SK-N-SH (cell line): ENCODE measurements around the gene MYO1D. TPM values are rescaled to one million over a fixed set of nuclear protein-coding genes. Genes with fewer than 3 reads are reported as not detected.
A peak's percentile ranks its signal among the peaks of the same experiment; 100 is the strongest.

Experiments used
- CTCF ChIA-PET: fragments of 300-600, 350-600 bp; formaldehyde crosslinking; extraction: SDS; loops from one replicate; lab custom pipeline; 2021; lab: Yijun Ruan, JAX
- POLR2A ChIA-PET: fragments of 350-600 bp; sonication (Branson Sonifier 250); formaldehyde crosslinking; extraction: SDS; loops from one replicate; lab custom pipeline; 2020; ENCODE audit warnings: antibody characterized with exemption, inconsistent platforms; lab: Yijun Ruan, JAX
- DNase-seq: peaks from one replicate; pipeline ENCODE4 v3.0.0; 2012
- H2AFZ ChIP-seq: fragments of 200-600 bp; sonication (generic); 2 replicates; pipeline ENCODE4 v1.8.1; 2016; ENCODE audit warnings: antibody characterized with exemption, mild to moderate bottlenecking, low read depth
- H3F3A ChIP-seq: fragments of 200-600 bp; sonication (generic); replicated peaks from 2 replicates; pipeline ENCODE3; 2016; ENCODE audit warnings: antibody characterized with exemption, mild to moderate bottlenecking; ENCODE audit not compliant: insufficient read depth
- H3K27ac ChIP-seq, 2 experiments: fragments of 200-500 bp in 1 of 2; fragments of 200-600 bp in 1 of 2; sonication (Bioruptor generic) in 1 of 2; sonication (generic), shearing (Covaris generic) in 1 of 2; 2 replicates each; pipeline versions ENCODE4 v1.5.1 to v1.6.1; 2014 to 2016; ENCODE audit warnings: low read depth in 2 of 2, inconsistent platforms in 1 of 2, low read length in 1 of 2, mild to moderate bottlenecking in 1 of 2, mixed read lengths in 1 of 2
- H3K27me3 ChIP-seq: fragments of 200-600 bp; sonication (generic), shearing (Covaris generic); 2 replicates; pipeline ENCODE4 v1.6.1; 2016; ENCODE audit warnings: mixed run types; ENCODE audit not compliant: insufficient read depth
- H3K36me3 ChIP-seq, 2 experiments: fragments of 200-500 bp in 1 of 2; fragments of 200-600 bp in 1 of 2; sonication (Bioruptor generic) in 1 of 2; sonication (generic) in 1 of 2; replicated peaks in 1 of 2; 2 replicates each; pipeline versions ENCODE3 to v1.5.1; 2014 to 2016; ENCODE audit warnings: low read length in 1 of 2, mild to moderate bottlenecking in 1 of 2; ENCODE audit not compliant: insufficient read depth in 2 of 2, control insufficient read depth in 1 of 2
- H3K4me1 ChIP-seq, 2 experiments: fragments of 200-500 bp in 1 of 2; fragments of 200-600 bp in 1 of 2; sonication (Bioruptor generic) in 1 of 2; sonication (generic), shearing (Covaris generic) in 1 of 2; 2 replicates each; pipeline versions ENCODE4 v1.5.1 to v1.6.1; 2014 to 2016; ENCODE audit warnings: low read depth in 1 of 2, low read length in 1 of 2, mixed run types in 1 of 2; ENCODE audit not compliant: insufficient read depth in 2 of 2, control insufficient read depth in 1 of 2
- H3K4me2 ChIP-seq: fragments of 200-600 bp; sonication (generic), shearing (Covaris generic); 2 replicates; pipeline ENCODE4 v1.6.1; 2017; ENCODE audit warnings: mixed run types
- H3K4me3 ChIP-seq, 2 experiments: fragments of 200-500 bp in 1 of 2; fragments of 200-600 bp in 1 of 2; sonication (Bioruptor generic) in 1 of 2; sonication (generic), shearing (Covaris generic) in 1 of 2; 2 replicates each; pipeline versions ENCODE4 v1.5.1 to v1.8.1; 2014 to 2016; ENCODE audit warnings: low read depth in 2 of 2, inconsistent platforms in 1 of 2, low read length in 1 of 2, mild to moderate bottlenecking in 1 of 2, mixed read lengths in 1 of 2, moderate library complexity in 1 of 2
- H3K79me2 ChIP-seq: fragments of 200-600 bp; sonication (generic); 2 replicates; pipeline ENCODE4 v1.8.1; 2017; ENCODE audit warnings: mild to moderate bottlenecking; ENCODE audit not compliant: insufficient read depth
- H3K9ac ChIP-seq: fragments of 200-600 bp; sonication (generic); 2 replicates; pipeline ENCODE4 v1.6.1; 2017; ENCODE audit warnings: mixed run types
- H3K9me2 ChIP-seq: fragments of 200-600 bp; sonication (generic); 2 replicates; pipeline ENCODE4 v1.6.1; 2017; ENCODE audit warnings: mixed run types
- H3K9me3 ChIP-seq: fragments of 200-600 bp; sonication (generic); 2 replicates; pipeline ENCODE4 v1.6.1; 2017; ENCODE audit warnings: mixed run types, mild to moderate bottlenecking, moderate library complexity
- H4K20me1 ChIP-seq: fragments of 200-600 bp; sonication (generic); 2 replicates; pipeline ENCODE4 v1.6.1; 2017; ENCODE audit warnings: mild to moderate bottlenecking, mixed run types; ENCODE audit not compliant: insufficient read depth
- CTCF ChIP-seq: fragments of 200-600 bp; sonication (generic); IDR thresholded peaks from 2 replicates; pipeline ENCODE4 v1.6.1; 2017; ENCODE audit warnings: antibody characterized with exemption, mild to moderate bottlenecking, moderate library complexity
- ELF1 ChIP-seq: IDR thresholded peaks from 2 replicates; pipeline ENCODE4 v1.4.0; 2012
- EZH2phosphoT487 ChIP-seq: fragments of 200-600 bp; sonication (generic); IDR thresholded peaks from 2 replicates; pipeline ENCODE4 v1.6.1; 2017; ENCODE audit warnings: low read depth, mixed run types, mild to moderate bottlenecking, antibody characterized with exemption, moderate library complexity, borderline replicate concordance
- FOXJ3 ChIP-seq: sonication (generic); formaldehyde crosslinking; IDR thresholded peaks from 2 replicates; pipeline ENCODE4 v1.5.1; 2020; ENCODE audit warnings: mild to moderate bottlenecking, missing genetic modification reagents
- FOXM1 ChIP-seq: IDR thresholded peaks from 2 replicates; pipeline ENCODE4 v1.4.0; 2012; ENCODE audit warnings: low read depth, mild to moderate bottlenecking
- IRF3 ChIP-seq: fragments of 150-350 bp; IDR thresholded peaks from 2 replicates; pipeline ENCODE4 v1.6.1; 2016; ENCODE audit warnings: mild to moderate bottlenecking, low read depth, low read length
- MAX ChIP-seq: IDR thresholded peaks from 2 replicates; pipeline ENCODE4 v1.4.0; 2012; ENCODE audit warnings: low read depth
- MXI1 ChIP-seq: IDR thresholded peaks from 2 replicates; pipeline ENCODE4 v1.6.1; 2012; ENCODE audit warnings: mild to moderate bottlenecking, low read depth, low read length, improper control_type of control experiment
- NFIC ChIP-seq: IDR thresholded peaks from 2 replicates; pipeline ENCODE4 v1.4.0; 2012; ENCODE audit warnings: borderline replicate concordance
- NRF1 ChIP-seq: IDR thresholded peaks from 2 replicates; pipeline ENCODE4 v1.6.1; 2012; ENCODE audit warnings: low read depth, mild to moderate bottlenecking, low read length
- RCOR1 ChIP-seq: fragments of 150-350 bp; IDR thresholded peaks from 2 replicates; pipeline ENCODE4 v1.6.1; 2017; ENCODE audit warnings: antibody characterized with exemption, low read length
- RFX5 ChIP-seq: IDR thresholded peaks from 2 replicates; pipeline ENCODE4 v1.6.1; 2012; ENCODE audit warnings: mild to moderate bottlenecking, improper control_type of control experiment, low read length
- SIN3A ChIP-seq: IDR thresholded peaks from 2 replicates; pipeline ENCODE4 v1.6.1; 2012; ENCODE audit warnings: low read depth, mild to moderate bottlenecking, low read length, moderate library complexity, borderline replicate concordance
- TEAD4 ChIP-seq: IDR thresholded peaks from 2 replicates; pipeline ENCODE4 v1.4.0; 2012; ENCODE audit warnings: mild to moderate bottlenecking, borderline replicate concordance; ENCODE audit not compliant: insufficient read depth
- USF2 ChIP-seq: fragments of 150-350 bp; IDR thresholded peaks from 2 replicates; pipeline ENCODE4 v1.6.1; 2017; ENCODE audit warnings: antibody characterized with exemption, low read length, low read depth, borderline replicate concordance
- ZBTB33 ChIP-seq: IDR thresholded peaks from 2 replicates; pipeline ENCODE4 v1.4.0; 2012; ENCODE audit warnings: low read depth, borderline replicate concordance
- WGBS: methylation state at CpG from one replicate; pipeline ENCODE4 v1.1.6; 2017; ENCODE audit warnings: low lambda C conversion rate; 5-methylcytosine and 5-hydroxymethylcytosine counted together
- polyA plus RNA-seq, 3 experiments: library from polyadenylated mRNA; depleted of rRNA; stranded (reverse); fragments of >200 nt; gene quantifications; 2 replicates each; pipeline ENCODE4 v1.2.3, GENCODE V29; 2012

MYO1D gene
- polyA plus RNA-seq, 1 of the 3 experiments (the other 2 are of a cell fraction) = 20.4 TPM

- Histone ChIP-seq H2AFZ (no peak overlapping the region), H3K4me2 (peak overlapping the region; percentile 61; the same call in 1 of the 2 replicates), H3F3A (peaks cover 26% of the 10 kb centered on the region), H3K9me2 (no peaks in the 10 kb centered on the region), H3K36me3 (no peaks in the 10 kb centered on the region), H3K4me1 (peaks cover 0 to 14% of the 10 kb centered on the region in 2 experiments; a peak in 3 of 4 replicates), H4K20me1 (no peaks in the 10 kb centered on the region), H3K4me3 (no peak overlapping the region), H3K27ac (peak overlapping the region; percentile 24 to 89; a peak in 3 of 4 replicates), H3K79me2 (peaks cover 7% of the 10 kb centered on the region), H3K27me3 (no peaks in the 10 kb centered on the region), H3K9ac (no peak overlapping the region), H3K9me3 (no peaks in the 10 kb centered on the region)
- WGBS = 26% methylated on average over 2 of the region's 2 CpGs
- no peak for DNase-seq
- ChIA-PET POLR2A (no interaction called here), CTCF (interaction anchor here (7.0 kb wide), 1 partner anchor 48 kb away, joined by 38 read pairs; the partner anchor contains the start of gene MYO1D)
- no peak for TF ChIP-seq ZBTB33
- peak; percentile 40; the same call in 1 of the 2 replicates for TF ChIP-seq NFIC
Measured at GRCh38 chr17:32828822-32829221, 48.1 kb downstream of the MYO1D start.

- peak overlapping the region; percentile 61 to 89; a peak in 3 of 4 replicates for H3K27ac ChIP-seq
- peak overlapping the region; percentile 51; the same call in 1 of the 2 replicates for H3K4me2 ChIP-seq
- no peak for TF ChIP-seq SIN3A
- TF ChIP-seq ELF1 = no peak
- TF ChIP-seq FOXJ3 (CRISPR knock-in tag) = no peak
- TF ChIP-seq MAX = no peak
- no peak for TF ChIP-seq ZBTB33
- no peak for TF ChIP-seq RCOR1
- TF ChIP-seq USF2 = no peak
- no peak for TF ChIP-seq EZH2phosphoT487
- no peak for TF ChIP-seq MXI1
- TF ChIP-seq TEAD4 = no peak
- TF ChIP-seq RFX5 = no peak
- no peak for TF ChIP-seq NRF1
- no peak for TF ChIP-seq IRF3
- TF ChIP-seq FOXM1 = no peak
- no peak for TF ChIP-seq CTCF
Measured at GRCh38 chr17:32827227-32827626, 49.7 kb downstream of the MYO1D start.

More at GRCh38 chr17:32827227-32827626, 49.7 kb downstream of the MYO1D start:
- no peaks in the 10 kb centered on the region for H3K9me2 ChIP-seq
- CTCF ChIA-PET = interaction anchor here (0.5 to 7.0 kb wide), 2 partner anchors 50 to 65 kb away, joined by 3 to 38 read pairs; partner anchors contain the start of gene MYO1D
- H3F3A ChIP-seq = peaks cover 32% of the 10 kb centered on the region
- H3K27me3 ChIP-seq = no peaks in the 10 kb centered on the region
- no peak for DNase-seq
- H3K4me3 ChIP-seq = peak overlapping the region in 1 of 2 experiments; percentile 14; a peak in 1 of 4 replicates
- H4K20me1 ChIP-seq = no peaks in the 10 kb centered on the region
- H2AFZ ChIP-seq = no peak overlapping the region
- peaks cover 7% of the 10 kb centered on the region for H3K79me2 ChIP-seq
- no peak overlapping the region for H3K9ac ChIP-seq
- peaks cover 0 to 14% of the 10 kb centered on the region in 2 experiments; a peak in 3 of 4 replicates for H3K4me1 ChIP-seq
- POLR2A ChIA-PET = no interaction called here
- H3K36me3 ChIP-seq = no peaks in the 10 kb centered on the region
- no peaks in the 10 kb centered on the region for H3K9me3 ChIP-seq
